PFSK-1 (cell line): Measurements from ENCODE around the gene CCDC71L.

Experiments
- POLR2AphosphoS5 ChIP-seq: IDR thresholded peaks from 2 replicates; pipeline ENCODE4 v1.6.1; 2012; ENCODE audit warnings: low read depth, mild to moderate bottlenecking, control low read depth, low read length, moderate library complexity
- SIN3A ChIP-seq: IDR thresholded peaks from 2 replicates; pipeline ENCODE4 v1.6.1; 2012; ENCODE audit warnings: mild to moderate bottlenecking, low read length, moderate library complexity, borderline replicate concordance; ENCODE audit not compliant: insufficient read depth
- TAF1 ChIP-seq: IDR thresholded peaks from 2 replicates; pipeline ENCODE4 v1.6.1; 2012; ENCODE audit warnings: low read length, control low read depth, borderline replicate concordance; ENCODE audit not compliant: insufficient read depth

- TF ChIP-seq POLR2AphosphoS5 = no peak
- TF ChIP-seq TAF1 = no peak
- TF ChIP-seq SIN3A = no peak
Measured at GRCh38 chr7:106629516-106629915, 31.4 kb downstream of the CCDC71L start.
